Globus pallidus (tissue), 1 donor: Measurements from ENCODE around the gene MSI2.

Experiments used
- DNase-seq: peaks from one replicate; pipeline ENCODE4 v3.0.0-alpha.2; 2015; ENCODE audit warnings: low spot score

The MSI2 gene

GRCh38 chr17:57461082-57461481 is 204.8 kb downstream of the MSI2 start:
- DNase-seq, result no peak

GRCh38 chr17:57462007-57462579 is 205.8 kb downstream of the MSI2 start:
- no peak for DNase-seq

- DNase-seq, result no peak
Measured at GRCh38 chr17:57463103-57463885, 207.0 kb downstream of the MSI2 start.

GRCh38 chr17:57464191-57464864 is 208.0 kb downstream of the MSI2 start:
- no peak for DNase-seq

- no peak for DNase-seq
Measured at GRCh38 chr17:57465610-57466009, 209.3 kb downstream of the MSI2 start.

GRCh38 chr17:57466017-57466471 is 209.7 kb downstream of the MSI2 start:
- DNase-seq, result no peak

GRCh38 chr17:57466521-57466920 is 210.2 kb downstream of the MSI2 start:
- no peak for DNase-seq

GRCh38 chr17:57467226-57467625 is 210.9 kb downstream of the MSI2 start:
- DNase-seq, result no peak

- no peak for DNase-seq
Measured at GRCh38 chr17:57467801-57468200, 211.5 kb downstream of the MSI2 start.

GRCh38 chr17:57468932-57469775 is 212.8 kb downstream of the MSI2 start:
- no peak for DNase-seq

- no peak for DNase-seq
Measured at GRCh38 chr17:57470906-57471305, 214.6 kb downstream of the MSI2 start.

- no peak for DNase-seq
Measured at GRCh38 chr17:57471868-57472368, 215.6 kb downstream of the MSI2 start.

- DNase-seq, result peak; percentile 70
Measured at GRCh38 chr17:57475796-57476195, 219.5 kb downstream of the MSI2 start.

- no peak for DNase-seq
Measured at GRCh38 chr17:57477522-57478362, 221.4 kb downstream of the MSI2 start.

- DNase-seq, result peak; percentile 44
Measured at GRCh38 chr17:57478478-57479250, 222.3 kb downstream of the MSI2 start.

GRCh38 chr17:57480438-57481196 is 224.3 kb downstream of the MSI2 start:
- DNase-seq, result no peak

GRCh38 chr17:57481910-57482391 is 225.6 kb downstream of the MSI2 start:
- no peak for DNase-seq

- no peak for DNase-seq
Measured at GRCh38 chr17:57482657-57483056, 226.3 kb downstream of the MSI2 start.

GRCh38 chr17:57484081-57484666 is 227.9 kb downstream of the MSI2 start:
- DNase-seq, result no peak
